ENCODE data around the gene TMEM62. TPM values are rescaled to one million over a fixed set of nuclear protein-coding genes. Genes with fewer than 3 reads are reported as not detected.
A peak's percentile ranks its signal among the peaks of the same experiment; 100 is the strongest.

The TMEM62 gene
- total and polyA plus RNA-seq, 2 experiments from 2014 or later, result 17.3 to 34.0 TPM

DNA sequence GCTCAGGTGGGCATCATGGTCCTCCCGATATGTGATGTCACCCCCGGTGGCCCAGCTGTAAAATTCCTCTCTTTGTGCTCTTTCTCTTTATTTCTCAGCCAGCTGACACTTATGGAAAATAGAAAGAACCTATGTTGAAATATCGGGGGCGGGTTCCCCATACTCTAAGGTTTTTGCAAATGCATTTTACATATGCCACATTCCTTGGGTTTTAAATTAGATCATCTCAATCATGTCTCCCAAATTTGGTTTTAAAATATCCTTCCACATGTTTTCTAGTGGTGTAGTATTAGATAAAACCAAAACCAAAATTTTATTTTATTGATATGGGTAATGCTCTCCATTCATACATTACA is 4.4 kb upstream of the TMEM62 start:
- 99% methylated on average over 4 of the region's 4 CpGs for WGBS (ENCODE audit: low lambda C conversion rate, missing lambda C conversion rate)
- Histone ChIP-seq H4K20me1 (ENCODE audit: insufficient read depth, poor library complexity, severe bottlenecking) (no peaks in the 10 kb centered on the region), H3K36me3 (replicated peaks; ENCODE audit: insufficient read depth, low read depth) (no peaks in the 10 kb centered on the region), H3K27ac (peak overlapping the region; percentile 81), H2AFZ (no peak overlapping the region), H3K79me2 (no peaks in the 10 kb centered on the region), H3K4me3 (no peak overlapping the region), H3K27me3 (no peaks in the 10 kb centered on the region), H3K9me2 (replicated peaks; ENCODE audit: insufficient read depth) (no peaks in the 10 kb centered on the region), H3K4me2 (no peak overlapping the region), H3K9me3 (ENCODE audit: low read depth) (no peaks in the 10 kb centered on the region), H3K4me1 (ENCODE audit: insufficient read depth) (no peaks in the 10 kb centered on the region)
- no peak for TF ChIP-seq EZH2 (IDR thresholded peaks at IDR 0.05; ENCODE audit: borderline replicate concordance)
- TF ChIP-seq, protein P1, sequence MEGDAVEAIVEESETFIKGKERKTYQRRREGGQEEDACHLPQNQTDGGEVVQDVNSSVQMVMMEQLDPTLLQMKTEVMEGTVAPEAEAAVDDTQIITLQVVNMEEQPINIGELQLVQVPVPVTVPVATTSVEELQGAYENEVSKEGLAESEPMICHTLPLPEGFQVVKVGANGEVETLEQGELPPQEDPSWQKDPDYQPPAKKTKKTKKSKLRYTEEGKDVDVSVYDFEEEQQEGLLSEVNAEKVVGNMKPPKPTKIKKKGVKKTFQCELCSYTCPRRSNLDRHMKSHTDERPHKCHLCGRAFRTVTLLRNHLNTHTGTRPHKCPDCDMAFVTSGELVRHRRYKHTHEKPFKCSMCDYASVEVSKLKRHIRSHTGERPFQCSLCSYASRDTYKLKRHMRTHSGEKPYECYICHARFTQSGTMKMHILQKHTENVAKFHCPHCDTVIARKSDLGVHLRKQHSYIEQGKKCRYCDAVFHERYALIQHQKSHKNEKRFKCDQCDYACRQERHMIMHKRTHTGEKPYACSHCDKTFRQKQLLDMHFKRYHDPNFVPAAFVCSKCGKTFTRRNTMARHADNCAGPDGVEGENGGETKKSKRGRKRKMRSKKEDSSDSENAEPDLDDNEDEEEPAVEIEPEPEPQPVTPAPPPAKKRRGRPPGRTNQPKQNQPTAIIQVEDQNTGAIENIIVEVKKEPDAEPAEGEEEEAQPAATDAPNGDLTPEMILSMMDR (IDR thresholded peaks at IDR 0.05; ENCODE audit: poor library complexity), result no peak
- no peak for TF ChIP-seq EZH2phosphoT487 (IDR thresholded peaks at IDR 0.05; ENCODE audit: low read depth, severe bottlenecking, unreplicated experiment)
- no peak for DNase-seq (ENCODE audit: low spot score)

DNA sequence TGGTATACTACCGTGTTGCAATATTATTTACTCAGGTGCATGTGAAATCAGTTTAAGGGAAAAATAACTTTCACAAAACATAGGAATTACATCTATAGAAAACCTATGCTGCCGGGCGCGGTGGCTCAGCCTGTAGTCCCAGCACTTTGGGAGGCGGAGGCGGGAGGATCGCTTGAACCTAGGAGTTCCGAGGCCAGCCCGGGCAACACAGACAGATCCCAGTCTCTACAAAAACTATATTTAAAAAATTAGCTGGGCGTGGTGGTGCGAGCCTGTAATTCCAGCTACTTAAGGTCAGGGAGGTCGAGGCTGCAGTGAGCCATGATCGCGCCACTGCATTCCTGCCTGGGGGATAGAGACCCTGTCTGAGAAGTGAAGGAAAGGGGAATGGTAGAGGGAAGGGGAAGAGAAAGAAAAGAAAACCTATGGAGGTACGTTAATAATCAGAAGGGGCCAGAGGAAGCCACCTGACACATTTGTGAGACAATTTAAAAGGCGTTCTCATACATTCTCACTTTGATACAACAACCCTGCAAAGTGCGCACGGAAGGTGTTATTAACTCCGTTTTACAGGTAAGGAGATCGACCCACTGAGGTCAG is 456 bp upstream of the TMEM62 start:
- H2AFZ ChIP-seq, result peak overlapping the region; percentile 93
- TF ChIP-seq EZH2phosphoT487 (IDR thresholded peaks at IDR 0.05; ENCODE audit: low read depth, severe bottlenecking, unreplicated experiment) (no peak), EZH2 (IDR thresholded peaks at IDR 0.05; ENCODE audit: borderline replicate concordance) (no peak)
- TF ChIP-seq, protein P1 (IDR thresholded peaks at IDR 0.05; ENCODE audit: poor library complexity), result no peak
- H3K9me3 ChIP-seq (ENCODE audit: low read depth), result no peaks in the 10 kb centered on the region
- peak overlapping the region; percentile 91 for H3K4me2 ChIP-seq
- H3K27me3 ChIP-seq, result no peaks in the 10 kb centered on the region
- peaks cover 14% of the 10 kb centered on the region for H3K79me2 ChIP-seq
- H3K4me3 ChIP-seq, result peak overlapping the region; percentile 41
- H3K27ac ChIP-seq, result peak overlapping the region; percentile 85
- H3K36me3 ChIP-seq (replicated peaks; ENCODE audit: insufficient read depth, low read depth), result no peaks in the 10 kb centered on the region
- DNase-seq (ENCODE audit: low spot score), result no peak
- WGBS (ENCODE audit: low lambda C conversion rate, missing lambda C conversion rate), result 26% methylated on average over 20 of the region's 20 CpGs
- no peaks in the 10 kb centered on the region for H4K20me1 ChIP-seq (ENCODE audit: insufficient read depth, poor library complexity, severe bottlenecking)
- H3K4me1 ChIP-seq (ENCODE audit: insufficient read depth), result peaks cover 4% of the 10 kb centered on the region
- H3K9me2 ChIP-seq (replicated peaks; ENCODE audit: insufficient read depth), result no peaks in the 10 kb centered on the region

DNA sequence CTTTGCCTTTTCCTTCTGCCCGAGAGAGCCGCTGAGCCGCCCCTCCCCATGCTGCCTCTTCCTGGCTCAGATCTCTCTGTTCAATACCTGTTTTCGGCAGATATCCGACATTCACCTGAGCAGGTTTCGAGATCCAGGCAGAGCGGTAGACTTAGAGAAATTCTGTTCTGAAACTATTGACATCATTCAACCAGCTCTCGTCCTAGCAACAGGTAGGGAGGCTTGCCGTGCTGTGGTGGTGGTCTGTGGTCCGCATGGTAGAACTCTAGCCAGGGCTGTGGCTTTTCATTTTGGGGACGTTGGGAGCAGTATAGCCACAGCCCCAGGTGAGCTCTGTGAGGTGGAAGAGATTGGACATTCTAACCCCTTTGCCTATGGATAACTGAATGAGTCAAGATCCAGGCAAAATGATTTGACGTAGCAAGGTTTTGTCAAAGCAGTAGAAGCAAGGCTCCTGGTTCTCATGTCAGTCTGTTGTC is 810 bp downstream of the TMEM62 start:
- Histone ChIP-seq H3K4me1 (ENCODE audit: insufficient read depth) (peaks cover 4% of the 10 kb centered on the region), H4K20me1 (ENCODE audit: insufficient read depth, poor library complexity, severe bottlenecking) (no peaks in the 10 kb centered on the region), H3K4me2 (peak overlapping the region; percentile 91), H3K27ac (peak overlapping the region; percentile 85), H3K36me3 (replicated peaks; ENCODE audit: insufficient read depth, low read depth) (no peaks in the 10 kb centered on the region), H3K9me2 (replicated peaks; ENCODE audit: insufficient read depth) (no peaks in the 10 kb centered on the region), H3K4me3 (peak overlapping the region; percentile 41), H3K27me3 (no peaks in the 10 kb centered on the region), H3K79me2 (peaks cover 14% of the 10 kb centered on the region), H3K9me3 (ENCODE audit: low read depth) (no peaks in the 10 kb centered on the region), H2AFZ (peak overlapping the region; percentile 93)
- no peak for DNase-seq (ENCODE audit: low spot score)
- TF ChIP-seq, protein P1 (IDR thresholded peaks at IDR 0.05; ENCODE audit: poor library complexity), result no peak
- TF ChIP-seq EZH2 (IDR thresholded peaks at IDR 0.05; ENCODE audit: borderline replicate concordance) (no peak), EZH2phosphoT487 (IDR thresholded peaks at IDR 0.05; ENCODE audit: low read depth, severe bottlenecking, unreplicated experiment) (no peak)
- WGBS (ENCODE audit: low lambda C conversion rate, missing lambda C conversion rate), result 13% methylated on average over 12 of the region's 12 CpGs

Measured in hepatocyte (in vitro differentiated cells).